ENCODE measurements around the gene RAPGEF4. TPM values are rescaled to one million over a fixed set of nuclear protein-coding genes. Genes with fewer than 3 reads are reported as not detected.

Gene RAPGEF4
- total RNA-seq, 4 donors from 2014 or later: 2.8 to 73.4 (median 6.9) TPM

DNA sequence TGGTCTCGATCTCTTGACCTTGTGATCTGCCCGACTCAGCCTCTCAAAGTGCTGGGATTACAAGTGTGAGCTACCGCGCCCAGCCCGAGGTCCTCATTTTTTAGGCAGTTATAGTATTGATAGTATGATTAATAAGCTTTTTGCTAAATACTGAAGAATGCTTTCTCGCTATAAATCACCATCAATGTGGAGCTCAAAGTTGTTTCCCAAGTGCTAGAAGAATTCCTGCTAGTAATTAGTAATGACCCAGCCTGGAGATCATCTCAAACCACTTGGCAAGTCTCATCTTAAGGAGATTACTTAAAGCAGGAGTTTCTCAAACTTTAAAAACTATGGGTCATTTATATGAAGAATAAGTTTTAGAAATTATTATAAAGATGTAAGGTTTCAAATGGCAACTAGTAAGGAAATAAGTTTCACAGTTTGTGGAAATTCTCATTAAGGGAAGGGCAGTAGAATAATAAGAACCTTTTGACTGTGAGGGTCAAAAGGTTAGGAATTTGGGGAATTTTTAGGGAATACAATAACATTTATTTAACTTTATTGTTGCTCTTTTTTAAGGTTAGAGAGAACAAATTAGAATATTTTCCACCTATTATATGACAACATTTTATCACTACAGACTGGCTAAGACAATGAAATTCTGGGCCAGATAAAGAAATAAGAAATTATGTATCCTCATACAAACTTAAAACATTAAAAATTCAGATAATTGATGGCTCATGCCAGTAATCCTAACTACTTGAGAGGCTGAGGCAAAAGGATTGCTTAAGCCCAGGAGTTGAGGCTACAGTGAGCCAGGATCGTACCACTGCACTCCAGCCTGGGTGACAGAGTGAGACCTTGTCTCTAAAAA is 191.4 kb downstream of the RAPGEF4 start:
- no peaks in the 10 kb centered on the region for H3K27me3 ChIP-seq
- no peak overlapping the region for H3K27ac ChIP-seq
- DNase-seq: no peak
- no peak overlapping the region for H3K4me3 ChIP-seq
- H3K4me1 ChIP-seq: no peaks in the 10 kb centered on the region
- TF ChIP-seq, protein P1, sequence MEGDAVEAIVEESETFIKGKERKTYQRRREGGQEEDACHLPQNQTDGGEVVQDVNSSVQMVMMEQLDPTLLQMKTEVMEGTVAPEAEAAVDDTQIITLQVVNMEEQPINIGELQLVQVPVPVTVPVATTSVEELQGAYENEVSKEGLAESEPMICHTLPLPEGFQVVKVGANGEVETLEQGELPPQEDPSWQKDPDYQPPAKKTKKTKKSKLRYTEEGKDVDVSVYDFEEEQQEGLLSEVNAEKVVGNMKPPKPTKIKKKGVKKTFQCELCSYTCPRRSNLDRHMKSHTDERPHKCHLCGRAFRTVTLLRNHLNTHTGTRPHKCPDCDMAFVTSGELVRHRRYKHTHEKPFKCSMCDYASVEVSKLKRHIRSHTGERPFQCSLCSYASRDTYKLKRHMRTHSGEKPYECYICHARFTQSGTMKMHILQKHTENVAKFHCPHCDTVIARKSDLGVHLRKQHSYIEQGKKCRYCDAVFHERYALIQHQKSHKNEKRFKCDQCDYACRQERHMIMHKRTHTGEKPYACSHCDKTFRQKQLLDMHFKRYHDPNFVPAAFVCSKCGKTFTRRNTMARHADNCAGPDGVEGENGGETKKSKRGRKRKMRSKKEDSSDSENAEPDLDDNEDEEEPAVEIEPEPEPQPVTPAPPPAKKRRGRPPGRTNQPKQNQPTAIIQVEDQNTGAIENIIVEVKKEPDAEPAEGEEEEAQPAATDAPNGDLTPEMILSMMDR (IDR thresholded peaks at IDR 0.05): no peak
- no peak for TF ChIP-seq POLR2A (IDR thresholded peaks at IDR 0.05)
- no peaks in the 10 kb centered on the region for H3K36me3 ChIP-seq
- H3K9me3 ChIP-seq: no peaks in the 10 kb centered on the region

DNA sequence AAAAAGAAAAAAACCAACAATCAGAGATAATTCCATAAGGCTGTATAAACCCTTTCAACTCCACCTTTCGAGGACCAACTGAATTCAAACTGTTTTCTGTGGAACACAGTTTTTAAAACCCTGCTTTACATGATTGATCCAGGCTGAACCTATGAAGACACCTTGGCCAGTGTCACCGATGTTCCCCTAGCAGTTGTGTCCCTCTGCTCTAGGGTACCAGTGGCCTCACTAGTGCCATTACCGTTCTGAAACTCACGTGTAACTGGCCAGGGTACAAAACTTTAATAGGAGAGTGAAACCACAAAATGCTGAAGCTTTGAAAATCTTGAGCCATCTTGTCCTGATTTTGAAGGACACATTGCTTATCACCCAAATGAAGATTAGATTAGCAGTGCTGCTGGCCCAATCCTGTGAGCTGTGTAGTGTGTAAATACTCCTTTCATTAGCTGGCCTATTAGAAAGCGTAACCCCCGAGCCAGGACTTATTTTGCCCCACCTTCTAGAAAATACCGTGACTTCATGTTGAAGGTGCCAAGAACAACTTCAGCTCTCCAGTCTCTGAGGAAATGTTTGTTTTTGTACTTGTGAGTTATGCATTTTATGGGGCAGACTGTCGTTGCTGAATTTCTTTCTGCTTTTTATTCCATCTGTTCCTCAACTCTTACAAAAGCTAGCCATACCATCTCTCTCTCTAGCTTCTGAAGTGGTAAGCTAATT is 192.2 kb downstream of the RAPGEF4 start:
- Histone ChIP-seq H3K36me3 (no peaks in the 10 kb centered on the region), H3K4me1 (no peaks in the 10 kb centered on the region), H3K27me3 (no peaks in the 10 kb centered on the region), H3K4me3 (no peak overlapping the region), H3K9me3 (no peaks in the 10 kb centered on the region), H3K27ac (peak overlapping the region in 2 of 4 donors; percentile 15 to 21)
- no peak for DNase-seq
- TF ChIP-seq, protein P1 (IDR thresholded peaks at IDR 0.05): no peak
- no peak for TF ChIP-seq POLR2A (IDR thresholded peaks at IDR 0.05)

- Histone ChIP-seq H3K9me3 (no peaks in the 10 kb centered on the region), H3K4me3 (no peak overlapping the region), H3K27ac (no peak overlapping the region), H3K27me3 (no peaks in the 10 kb centered on the region), H3K4me1 (no peaks in the 10 kb centered on the region), H3K36me3 (no peaks in the 10 kb centered on the region)
- no peak for DNase-seq
- TF ChIP-seq, protein P1 (IDR thresholded peaks at IDR 0.05): no peak
- TF ChIP-seq POLR2A (IDR thresholded peaks at IDR 0.05): no peak
Observed at GRCh38 chr2:172928756-172929155, 193.1 kb downstream of the RAPGEF4 start.

DNA sequence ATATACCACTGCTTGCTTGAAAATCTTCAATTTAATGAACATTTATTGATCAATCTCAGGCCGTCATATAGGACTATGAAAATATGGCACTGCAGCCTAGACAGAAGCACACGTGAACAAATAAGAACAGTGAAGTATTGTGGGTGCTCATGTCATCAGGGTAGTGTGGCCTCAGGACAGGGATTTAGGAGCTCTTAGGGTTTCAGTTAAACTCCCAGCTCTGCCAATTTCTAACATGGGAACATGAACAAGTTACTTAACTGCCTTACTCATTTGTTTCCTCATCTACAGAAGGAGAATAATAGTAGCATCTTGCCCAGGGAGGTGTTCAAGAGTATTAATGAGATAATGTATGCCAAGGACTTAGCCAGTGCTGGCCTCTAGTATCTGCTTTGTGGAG is 194.0 kb downstream of the RAPGEF4 start:
- no peaks in the 10 kb centered on the region for H3K27me3 ChIP-seq
- H3K9me3 ChIP-seq: no peaks in the 10 kb centered on the region
- H3K4me3 ChIP-seq: no peak overlapping the region
- H3K27ac ChIP-seq: no peak overlapping the region
- no peaks in the 10 kb centered on the region for H3K36me3 ChIP-seq
- no peaks in the 10 kb centered on the region for H3K4me1 ChIP-seq
- DNase-seq: no peak
- TF ChIP-seq POLR2A (IDR thresholded peaks at IDR 0.05): no peak
- TF ChIP-seq, protein P1 (IDR thresholded peaks at IDR 0.05): no peak

DNA sequence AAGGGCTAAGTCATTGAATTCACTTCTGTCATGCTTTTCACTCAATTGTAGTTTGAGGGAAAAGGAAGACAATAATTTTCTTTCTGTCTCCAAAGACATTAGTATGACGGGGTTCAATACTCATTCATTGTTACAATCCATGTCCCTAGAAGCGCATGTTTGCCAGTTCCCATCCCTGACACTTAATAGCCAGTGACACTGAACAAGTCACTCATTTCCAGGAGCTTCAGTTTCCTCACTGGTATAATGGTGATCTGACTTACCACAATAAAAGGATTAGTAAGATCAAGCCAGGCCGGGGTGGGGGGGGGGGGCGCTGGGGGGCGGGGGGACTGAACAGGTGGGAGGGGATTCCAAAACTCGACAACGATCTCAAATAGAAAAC is 195.2 kb downstream of the RAPGEF4 start:
- H3K4me1 ChIP-seq: no peaks in the 10 kb centered on the region
- no peaks in the 10 kb centered on the region for H3K36me3 ChIP-seq
- no peak overlapping the region for H3K27ac ChIP-seq
- no peaks in the 10 kb centered on the region for H3K27me3 ChIP-seq
- H3K9me3 ChIP-seq: no peaks in the 10 kb centered on the region
- no peak overlapping the region for H3K4me3 ChIP-seq
- TF ChIP-seq POLR2A (IDR thresholded peaks at IDR 0.05): no peak
- TF ChIP-seq, protein P1 (IDR thresholded peaks at IDR 0.05): no peak
- no peak for DNase-seq

Measured in Peyer's patch (tissue), 4 donors.